Neural cell (in vitro differentiated cells): ENCODE data around the gene SUFU. TPM values are rescaled to one million over a fixed set of nuclear protein-coding genes. Genes with fewer than 3 reads are reported as not detected.

Source experiments
- H2AFZ ChIP-seq: fragments of 200-600, 300-800 bp; sonication (generic), shearing (Covaris generic); 2 replicates; pipeline ENCODE4 v1.6.0; 2014; ENCODE audit warnings: low read depth, mild to moderate bottlenecking, antibody characterized with exemption, low read length, moderate library complexity
- H3F3A ChIP-seq: fragments of 200-600 bp; shearing (Covaris generic); 2 replicates; pipeline ENCODE4 v1.6.1; 2016; ENCODE audit warnings: mild to moderate bottlenecking, moderate library complexity, mixed read lengths, antibody characterized with exemption, low read length; ENCODE audit not compliant: insufficient read depth, poor library complexity, severe bottlenecking
- H3K27ac ChIP-seq: fragments of 200-600, 300-800 bp; sonication (generic), shearing (Covaris generic); 2 replicates; pipeline ENCODE4 v1.5.1; 2014; ENCODE audit warnings: mild to moderate bottlenecking, low read length, moderate library complexity
- H3K27me3 ChIP-seq: fragments of 300-800, 200-600 bp; sonication (generic), shearing (Covaris generic); 2 replicates; pipeline ENCODE4 v1.6.0; 2014; ENCODE audit warnings: mild to moderate bottlenecking, low read depth, low read length, moderate library complexity; ENCODE audit not compliant: insufficient read depth
- H3K36me3 ChIP-seq: fragments of 300-800, 200-600 bp; sonication (generic), shearing (Covaris generic); 2 replicates; pipeline ENCODE4 v1.5.1; 2014; ENCODE audit warnings: mild to moderate bottlenecking, antibody characterized with exemption, low read length, moderate library complexity; ENCODE audit not compliant: insufficient read depth
- H3K4me2 ChIP-seq: fragments of 300-800, 200-600 bp; sonication (generic), shearing (Covaris generic); 2 replicates; pipeline ENCODE4 v1.6.0; 2014; ENCODE audit warnings: mild to moderate bottlenecking, low read length
- H3K4me3 ChIP-seq: fragments of 300-800, 200-600 bp; sonication (generic), shearing (Covaris generic); 2 replicates; pipeline ENCODE4 v1.5.1; 2014; ENCODE audit warnings: mild to moderate bottlenecking, low read length, moderate library complexity
- H3K79me2 ChIP-seq: fragments of 200-600 bp; shearing (Covaris generic); replicated peaks from 2 replicates; pipeline ENCODE4 v1.6.0; 2014; ENCODE audit warnings: mild to moderate bottlenecking, low read length, moderate library complexity; ENCODE audit not compliant: insufficient read depth
- H3K9ac ChIP-seq: fragments of 300-800, 200-600 bp; sonication (generic), shearing (Covaris generic); 2 replicates; pipeline ENCODE4 v1.6.1; 2016; ENCODE audit warnings: mild to moderate bottlenecking, low read length, mixed read lengths
- H3K9me2 ChIP-seq: fragments of 200-600 bp; shearing (Covaris generic); 2 replicates; pipeline ENCODE4 v1.6.1; 2016; ENCODE audit warnings: mild to moderate bottlenecking, low read length, mixed read lengths; ENCODE audit not compliant: insufficient read depth
- H3K9me3 ChIP-seq: fragments of 200-600, 300-800 bp; sonication (generic), shearing (Covaris generic); 2 replicates; pipeline ENCODE4 v1.6.1; 2016; ENCODE audit warnings: mild to moderate bottlenecking, mixed run types, low read length, moderate library complexity, mixed read lengths
- H4K20me1 ChIP-seq: fragments of 200-600 bp; shearing (Covaris generic); 2 replicates; pipeline ENCODE4 v1.6.1; 2016; ENCODE audit warnings: mild to moderate bottlenecking, mixed run types; ENCODE audit not compliant: insufficient read depth
- EP300 ChIP-seq: fragments of 450-650 bp; conservative IDR thresholded peaks from 2 replicates; pipeline ENCODE4 v1.6.1; 2014; ENCODE audit warnings: antibody characterized with exemption, mild to moderate bottlenecking, moderate library complexity; ENCODE audit not compliant: poor library complexity, severe bottlenecking
- EZH2 ChIP-seq: fragments of 200-600, 300-800 bp; shearing (Covaris generic), sonication (generic); IDR thresholded peaks from 2 replicates; pipeline ENCODE4 v1.6.1; 2014; ENCODE audit warnings: antibody characterized with exemption, low read length, borderline replicate concordance, mild to moderate bottlenecking; ENCODE audit not compliant: insufficient read depth, poor library complexity, severe bottlenecking
- MXI1 ChIP-seq: fragments of 450-650 bp; conservative IDR thresholded peaks from 2 replicates; pipeline ENCODE4 v1.6.1; 2014; ENCODE audit warnings: antibody characterized with exemption, mild to moderate bottlenecking; ENCODE audit not compliant: poor library complexity, severe bottlenecking
- POLR2AphosphoS5 ChIP-seq: IDR thresholded peaks from 2 replicates; pipeline ENCODE4 v1.6.1; 2012
- RAD21 ChIP-seq: fragments of 450-650 bp; conservative IDR thresholded peaks from 2 replicates; pipeline ENCODE4 v1.6.1; 2014; ENCODE audit warnings: antibody characterized with exemption, mild to moderate bottlenecking, moderate library complexity
- SMC3 ChIP-seq: fragments of 450-650 bp; conservative IDR thresholded peaks from 2 replicates; pipeline ENCODE4 v1.6.1; 2014; ENCODE audit warnings: antibody characterized with exemption, mild to moderate bottlenecking, moderate library complexity; ENCODE audit not compliant: poor library complexity
- TAF1 ChIP-seq: IDR thresholded peaks from 2 replicates; pipeline ENCODE4 v1.6.1; 2012; ENCODE audit warnings: low read depth
- polyA plus RNA-seq: library from polyadenylated mRNA; depleted of rRNA; stranded (reverse); fragments of >200 nt; gene quantifications from 2 replicates; pipeline ENCODE4 v1.2.3, GENCODE V29; 2014
- TF ChIP-seq, protein P1 (sequence below): fragments of 450-650 bp; IDR thresholded peaks from 2 replicates; pipeline ENCODE4 v1.5.1; 2014; ENCODE audit warnings: antibody characterized with exemption, mild to moderate bottlenecking, moderate library complexity; ENCODE audit not compliant: poor library complexity, severe bottlenecking
- TF ChIP-seq, protein P2 (sequence below): IDR thresholded peaks from 2 replicates; pipeline ENCODE4 v1.6.1; 2012; ENCODE audit warnings: borderline replicate concordance

The SUFU gene
- polyA plus RNA-seq, 1 donor from 2014 or later = 4.8 TPM

DNA sequence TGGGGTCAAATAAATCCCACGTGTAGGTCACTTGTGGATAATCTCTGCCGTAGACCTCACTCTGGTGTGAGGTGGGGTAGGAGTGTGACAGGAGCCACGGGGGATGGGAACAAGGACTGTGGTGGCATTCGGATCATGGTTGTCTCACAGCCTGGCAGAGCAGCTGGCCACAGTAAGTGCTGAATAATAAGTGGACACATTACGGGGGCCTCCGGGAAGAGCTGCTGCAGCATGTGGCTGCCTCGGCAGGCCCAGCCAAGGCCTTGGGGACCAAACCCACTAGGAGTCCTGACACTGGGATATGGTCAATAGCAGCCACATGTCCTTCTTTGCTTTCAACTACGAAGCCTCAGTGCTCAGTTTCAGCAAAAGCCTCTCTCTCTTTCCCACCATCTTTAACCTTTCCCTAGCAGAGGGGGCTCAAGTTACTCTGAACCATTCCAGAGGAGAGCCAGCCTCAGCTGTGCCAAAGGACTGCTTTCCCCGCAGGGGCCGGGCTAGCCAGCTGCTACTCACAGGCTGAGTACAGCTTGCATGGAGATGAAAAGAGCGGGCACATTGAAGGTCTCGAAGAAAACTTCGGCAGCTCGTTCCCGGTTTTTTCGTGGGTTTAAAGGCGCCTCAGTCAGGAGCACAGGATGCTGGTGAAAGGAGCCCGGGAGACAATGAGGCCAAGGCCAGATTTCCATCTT, 18.5 kb upstream of the SUFU start:
- no peak overlapping the region for H3K4me2 ChIP-seq
- H3K9me2 ChIP-seq = no peaks in the 10 kb centered on the region
- no peaks in the 10 kb centered on the region for H3K9me3 ChIP-seq
- H3K79me2 ChIP-seq = peaks cover 1% of the 10 kb centered on the region
- H3K9ac ChIP-seq = no peak overlapping the region
- TF ChIP-seq SMC3 = no peak
- no peak for TF ChIP-seq POLR2AphosphoS5
- TF ChIP-seq EP300 = no peak
- no peak for TF ChIP-seq EZH2
- TF ChIP-seq, protein P1, sequence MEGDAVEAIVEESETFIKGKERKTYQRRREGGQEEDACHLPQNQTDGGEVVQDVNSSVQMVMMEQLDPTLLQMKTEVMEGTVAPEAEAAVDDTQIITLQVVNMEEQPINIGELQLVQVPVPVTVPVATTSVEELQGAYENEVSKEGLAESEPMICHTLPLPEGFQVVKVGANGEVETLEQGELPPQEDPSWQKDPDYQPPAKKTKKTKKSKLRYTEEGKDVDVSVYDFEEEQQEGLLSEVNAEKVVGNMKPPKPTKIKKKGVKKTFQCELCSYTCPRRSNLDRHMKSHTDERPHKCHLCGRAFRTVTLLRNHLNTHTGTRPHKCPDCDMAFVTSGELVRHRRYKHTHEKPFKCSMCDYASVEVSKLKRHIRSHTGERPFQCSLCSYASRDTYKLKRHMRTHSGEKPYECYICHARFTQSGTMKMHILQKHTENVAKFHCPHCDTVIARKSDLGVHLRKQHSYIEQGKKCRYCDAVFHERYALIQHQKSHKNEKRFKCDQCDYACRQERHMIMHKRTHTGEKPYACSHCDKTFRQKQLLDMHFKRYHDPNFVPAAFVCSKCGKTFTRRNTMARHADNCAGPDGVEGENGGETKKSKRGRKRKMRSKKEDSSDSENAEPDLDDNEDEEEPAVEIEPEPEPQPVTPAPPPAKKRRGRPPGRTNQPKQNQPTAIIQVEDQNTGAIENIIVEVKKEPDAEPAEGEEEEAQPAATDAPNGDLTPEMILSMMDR = no peak
- TF ChIP-seq RAD21 = no peak
- no peak for TF ChIP-seq TAF1
- TF ChIP-seq MXI1 = no peak
- TF ChIP-seq, protein P2, sequence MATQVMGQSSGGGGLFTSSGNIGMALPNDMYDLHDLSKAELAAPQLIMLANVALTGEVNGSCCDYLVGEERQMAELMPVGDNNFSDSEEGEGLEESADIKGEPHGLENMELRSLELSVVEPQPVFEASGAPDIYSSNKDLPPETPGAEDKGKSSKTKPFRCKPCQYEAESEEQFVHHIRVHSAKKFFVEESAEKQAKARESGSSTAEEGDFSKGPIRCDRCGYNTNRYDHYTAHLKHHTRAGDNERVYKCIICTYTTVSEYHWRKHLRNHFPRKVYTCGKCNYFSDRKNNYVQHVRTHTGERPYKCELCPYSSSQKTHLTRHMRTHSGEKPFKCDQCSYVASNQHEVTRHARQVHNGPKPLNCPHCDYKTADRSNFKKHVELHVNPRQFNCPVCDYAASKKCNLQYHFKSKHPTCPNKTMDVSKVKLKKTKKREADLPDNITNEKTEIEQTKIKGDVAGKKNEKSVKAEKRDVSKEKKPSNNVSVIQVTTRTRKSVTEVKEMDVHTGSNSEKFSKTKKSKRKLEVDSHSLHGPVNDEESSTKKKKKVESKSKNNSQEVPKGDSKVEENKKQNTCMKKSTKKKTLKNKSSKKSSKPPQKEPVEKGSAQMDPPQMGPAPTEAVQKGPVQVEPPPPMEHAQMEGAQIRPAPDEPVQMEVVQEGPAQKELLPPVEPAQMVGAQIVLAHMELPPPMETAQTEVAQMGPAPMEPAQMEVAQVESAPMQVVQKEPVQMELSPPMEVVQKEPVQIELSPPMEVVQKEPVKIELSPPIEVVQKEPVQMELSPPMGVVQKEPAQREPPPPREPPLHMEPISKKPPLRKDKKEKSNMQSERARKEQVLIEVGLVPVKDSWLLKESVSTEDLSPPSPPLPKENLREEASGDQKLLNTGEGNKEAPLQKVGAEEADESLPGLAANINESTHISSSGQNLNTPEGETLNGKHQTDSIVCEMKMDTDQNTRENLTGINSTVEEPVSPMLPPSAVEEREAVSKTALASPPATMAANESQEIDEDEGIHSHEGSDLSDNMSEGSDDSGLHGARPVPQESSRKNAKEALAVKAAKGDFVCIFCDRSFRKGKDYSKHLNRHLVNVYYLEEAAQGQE = no peak
- no peaks in the 10 kb centered on the region for H3F3A ChIP-seq
- no peaks in the 10 kb centered on the region for H3K27me3 ChIP-seq
- H2AFZ ChIP-seq = no peak overlapping the region
- H4K20me1 ChIP-seq = no peaks in the 10 kb centered on the region
- no peak overlapping the region for H3K27ac ChIP-seq
- H3K36me3 ChIP-seq = no peaks in the 10 kb centered on the region
- no peak overlapping the region for H3K4me3 ChIP-seq

DNA sequence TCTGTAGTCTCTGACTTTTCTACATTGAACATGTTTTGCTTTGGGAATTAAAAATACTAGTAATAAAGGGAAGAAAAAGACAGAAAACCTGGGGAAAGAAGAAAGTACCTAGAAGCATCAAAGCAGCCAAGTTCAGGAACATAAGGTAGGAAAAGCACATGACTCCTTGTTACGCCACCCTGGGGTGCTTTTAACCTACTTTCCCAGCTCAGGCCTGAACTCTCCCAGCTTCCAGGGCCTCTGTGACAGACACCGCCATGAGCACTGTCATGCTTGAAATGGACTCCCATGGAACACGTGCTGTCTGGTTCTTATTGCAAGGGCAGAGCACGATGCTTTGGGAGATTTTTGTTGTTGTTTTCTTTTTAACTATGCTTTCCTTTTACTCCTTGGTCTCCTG, 12.6 kb upstream of the SUFU start:
- Histone ChIP-seq H4K20me1 (peaks cover 33% of the 10 kb centered on the region), H3K4me3 (no peak overlapping the region), H3K9me3 (no peaks in the 10 kb centered on the region), H3K4me2 (no peak overlapping the region), H3K79me2 (peaks cover 47% of the 10 kb centered on the region), H3K9ac (no peak overlapping the region), H2AFZ (no peak overlapping the region), H3K27me3 (no peaks in the 10 kb centered on the region), H3F3A (no peaks in the 10 kb centered on the region), H3K36me3 (no peaks in the 10 kb centered on the region), H3K27ac (no peak overlapping the region), H3K9me2 (no peaks in the 10 kb centered on the region)
- TF ChIP-seq, protein P1 = no peak
